IMR-90 (cell line): Measurements from ENCODE around the gene COL25A1. TPM values are rescaled to one million over a fixed set of nuclear protein-coding genes. Genes with fewer than 3 reads are reported as not detected.

Experiments
- ATAC-seq: fragments of 200-7000 bp; cut with Tn5 transposase; 2 replicates; pipeline ENCODE4 v1.9.1; 2020; ENCODE audit warnings: low read depth, mild to moderate bottlenecking, moderate library complexity
- BruUV-seq: library from RNA; stranded (reverse); fragments of 400-500 nt; replicated peaks from 2 replicates; lab custom pipeline; 2021; lab: Mats Ljungman, UMichigan
- CTCF ChIA-PET: fragments of 300-600 bp; formaldehyde crosslinking; extraction: SDS; loops from one replicate; lab custom pipeline; 2021; ENCODE audit warnings: antibody characterized with exemption; lab: Yijun Ruan, JAX
- POLR2A ChIA-PET: fragments of 300-600 bp; sonication (Branson Sonifier 250); formaldehyde crosslinking; loops from one replicate; lab custom pipeline; 2022; ENCODE audit warnings: antibody characterized with exemption; ENCODE audit not compliant: unreplicated experiment; lab: Charles Lee
- DNase-seq: peaks from one replicate; pipeline ENCODE4 v3.0.0; 2013
- H2AFZ ChIP-seq: replicated peaks from 2 replicates; pipeline ENCODE3; 2013; ENCODE audit warnings: low read length, mild to moderate bottlenecking; ENCODE audit not compliant: poor library complexity
- H2AK5ac ChIP-seq: 2 replicates; pipeline ENCODE4 v1.6.1; 2013; ENCODE audit warnings: low read depth, low read length, inconsistent platforms
- H2AK9ac ChIP-seq: replicated peaks from 2 replicates; pipeline ENCODE3; 2013; ENCODE audit warnings: mild to moderate bottlenecking, low read depth, low read length, moderate library complexity; ENCODE audit not compliant: poor library complexity
- H2BK120ac ChIP-seq: 2 replicates; pipeline ENCODE4 v1.6.1; 2013; ENCODE audit warnings: low read depth, low read length, inconsistent platforms
- H2BK15ac ChIP-seq: 3 replicates; pipeline ENCODE4 v1.6.1; 2013; ENCODE audit warnings: low read depth, low read length, inconsistent platforms
- H2BK20ac ChIP-seq: 2 replicates; pipeline ENCODE4 v1.6.1; 2013; ENCODE audit warnings: low read depth, mild to moderate bottlenecking, inconsistent platforms, low read length, moderate library complexity
- H2BK5ac ChIP-seq: 2 replicates; pipeline ENCODE4 v1.6.1; 2013; ENCODE audit warnings: mild to moderate bottlenecking, low read depth, low read length, inconsistent platforms; ENCODE audit not compliant: poor library complexity, severe bottlenecking
- H3K14ac ChIP-seq: replicated peaks from 2 replicates; pipeline ENCODE4 v1.6.1; 2013; ENCODE audit warnings: low read depth, low read length, inconsistent platforms
- H3K18ac ChIP-seq: 2 replicates; pipeline ENCODE4 v1.6.1; 2013; ENCODE audit warnings: low read depth, low read length, control low read depth
- H3K23ac ChIP-seq: 2 replicates; pipeline ENCODE4 v1.6.1; 2013; ENCODE audit warnings: low read depth, low read length, inconsistent platforms
- H3K27ac ChIP-seq: 2 replicates; pipeline ENCODE4 v1.5.1; 2013; ENCODE audit warnings: mild to moderate bottlenecking, control low read depth, low read length; ENCODE audit not compliant: insufficient read depth
- H3K27me3 ChIP-seq: 2 replicates; pipeline ENCODE4 v1.6.1; 2013; ENCODE audit warnings: low read length; ENCODE audit not compliant: control insufficient read depth, insufficient read depth
- H3K36me3 ChIP-seq: 2 replicates; pipeline ENCODE4 v1.6.1; 2013; ENCODE audit warnings: low read length, mixed read lengths; ENCODE audit not compliant: control insufficient read depth, insufficient read depth
- H3K4ac ChIP-seq: 2 replicates; pipeline ENCODE4 v1.6.1; 2013; ENCODE audit warnings: low read depth, low read length, inconsistent platforms
- H3K4me1 ChIP-seq: 2 replicates; pipeline ENCODE4 v1.6.1; 2013; ENCODE audit warnings: low read length, mixed read lengths; ENCODE audit not compliant: control insufficient read depth, insufficient read depth
- H3K4me2 ChIP-seq: 2 replicates; pipeline ENCODE4 v1.6.1; 2013; ENCODE audit warnings: low read depth, mild to moderate bottlenecking, control low read depth, low read length, moderate library complexity
- H3K4me3 ChIP-seq: 2 replicates; pipeline ENCODE4 v1.5.1; 2013; ENCODE audit warnings: low read depth, mild to moderate bottlenecking, control low read depth, low read length, moderate library complexity; ENCODE audit not compliant: insufficient read depth
- H3K56ac ChIP-seq: 2 replicates; pipeline ENCODE4 v1.6.1; 2013; ENCODE audit warnings: low read length, inconsistent platforms; ENCODE audit not compliant: insufficient read depth; ENCODE audit errors: extremely low read depth
- H3K79me1 ChIP-seq, 2 experiments: 2 replicates each; pipeline ENCODE4 v1.6.1; 2013; ENCODE audit warnings: low read length in 2 of 2, inconsistent platforms in 1 of 2, low read depth in 1 of 2
- H3K9ac ChIP-seq: 2 replicates; pipeline ENCODE4 v1.6.1; 2013; ENCODE audit warnings: low read depth, low read length, control low read depth
- H3K9me1 ChIP-seq: 2 replicates; pipeline ENCODE4 v1.6.1; 2013; ENCODE audit warnings: low read length, inconsistent platforms; ENCODE audit not compliant: insufficient read depth
- H3K9me3 ChIP-seq: 2 replicates; pipeline ENCODE4 v1.6.1; 2013; ENCODE audit warnings: low read length; ENCODE audit not compliant: control insufficient read depth, insufficient read depth
- H4K20me1 ChIP-seq: 2 replicates; pipeline ENCODE4 v1.6.1; 2013; ENCODE audit warnings: low read length, inconsistent platforms; ENCODE audit not compliant: insufficient read depth
- H4K5ac ChIP-seq: 2 replicates; pipeline ENCODE4 v1.6.1; 2013; ENCODE audit warnings: mild to moderate bottlenecking, low read depth, low read length, control low read depth
- H4K8ac ChIP-seq, 2 experiments: 2 replicates each; pipeline ENCODE4 v1.6.1; 2013; ENCODE audit warnings: low read depth in 2 of 2, low read length in 2 of 2, control low read depth in 1 of 2, inconsistent platforms in 1 of 2
- H4K91ac ChIP-seq: 2 replicates; pipeline ENCODE4 v1.6.1; 2013; ENCODE audit warnings: low read depth, low read length, inconsistent platforms; ENCODE audit not compliant: insufficient read depth
- CHD1 ChIP-seq: IDR thresholded peaks from 2 replicates; pipeline ENCODE4 v1.6.1; 2012; ENCODE audit warnings: low read depth, low read length, improper control_type of control experiment
- MAZ ChIP-seq: IDR thresholded peaks from 2 replicates; pipeline ENCODE4 v1.6.1; 2012; ENCODE audit warnings: low read depth, mild to moderate bottlenecking, low read length, improper control_type of control experiment, moderate library complexity, borderline replicate concordance
- RFX5 ChIP-seq: IDR thresholded peaks from 2 replicates; pipeline ENCODE4 v1.8.0; 2012; ENCODE audit warnings: low read depth, mild to moderate bottlenecking, low read length, moderate library complexity
- WGBS, 2 experiments: methylation state at CpG; one replicate each; pipeline versions ENCODE4 v1.1.5 to v1.1.7; 2013; ENCODE audit warnings: missing lambda C conversion rate in 2 of 2; ENCODE audit not compliant: insufficient read length in 1 of 2; ENCODE audit errors: extremely low coverage in 2 of 2; 5-methylcytosine and 5-hydroxymethylcytosine counted together
- dilution Hi-C: fragments of 300-500 bp; cut with HindIII; formaldehyde crosslinking; loops from one replicate; pipeline ENCODE4 v1.14.3; 2018; ENCODE audit warnings: low sequenced_read_pairs; ENCODE audit not compliant: unreplicated experiment
- in situ Hi-C: fragments of 300-500 bp; cut with MboI; formaldehyde crosslinking; loops from 3 replicates; pipeline ENCODE4 v1.14.3; 2019; ENCODE audit warnings: low sequenced_read_pairs, inconsistent platforms, mixed read lengths
- intact Hi-C: fragments of 100-400 bp; cut with micrococcal nuclease; formaldehyde crosslinking; loops from 2 replicates; pipeline ENCODE4 v1.10.0; 2022
- polyA plus RNA-seq, 3 experiments: library from polyadenylated mRNA; depleted of rRNA; stranded (reverse); fragments of >200 nt; gene quantifications; 2 replicates each; pipeline ENCODE4 v1.2.3, GENCODE V29; 2012; ENCODE audit warnings: low replicate concordance in 1 of 3
- total RNA-seq: library from RNA; depleted of rRNA; stranded (reverse); fragments of >200 nt; gene quantifications from 2 replicates; pipeline ENCODE4 v1.2.3, GENCODE V29; 2012
- TF ChIP-seq, protein P1 (sequence below): fragments of 150-350 bp; IDR thresholded peaks from 2 replicates; pipeline ENCODE4 v1.6.1; 2017; ENCODE audit warnings: mild to moderate bottlenecking, antibody characterized with exemption, low read length, low read depth

COL25A1 gene
- total and polyA plus RNA-seq, 2 of the 4 experiments (the other 2 are of a cell fraction), result under 0.01 to 0.05 TPM

DNA sequence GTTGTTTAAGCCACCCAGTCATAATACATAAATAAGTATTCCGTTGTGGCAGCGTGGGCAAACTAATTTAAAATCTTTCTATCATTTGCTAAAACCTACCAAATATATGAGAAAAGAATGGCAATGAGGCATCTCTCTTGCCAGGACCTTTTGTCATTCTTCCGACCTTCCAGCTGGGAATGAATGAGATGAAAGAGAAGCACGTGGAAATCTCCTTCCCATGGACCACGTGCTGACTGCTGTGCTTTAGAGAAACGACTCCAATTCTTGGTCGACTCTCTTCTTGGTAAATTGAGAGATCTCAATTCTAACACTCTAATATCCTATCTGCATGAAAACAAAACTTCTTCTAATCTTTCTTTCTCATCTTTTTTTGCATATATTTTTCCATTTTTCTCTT, 116.5 kb downstream of the COL25A1 start:
- no peak overlapping the region for H2BK20ac ChIP-seq
- H4K20me1 ChIP-seq, result no peaks in the 10 kb centered on the region
- H3K9me3 ChIP-seq, result no peaks in the 10 kb centered on the region
- H3K27me3 ChIP-seq, result no peaks in the 10 kb centered on the region; the same call in 1 of the 2 replicates
- TF ChIP-seq CHD1 (no peak), RFX5 (no peak), MAZ (no peak)
- TF ChIP-seq, protein P1, sequence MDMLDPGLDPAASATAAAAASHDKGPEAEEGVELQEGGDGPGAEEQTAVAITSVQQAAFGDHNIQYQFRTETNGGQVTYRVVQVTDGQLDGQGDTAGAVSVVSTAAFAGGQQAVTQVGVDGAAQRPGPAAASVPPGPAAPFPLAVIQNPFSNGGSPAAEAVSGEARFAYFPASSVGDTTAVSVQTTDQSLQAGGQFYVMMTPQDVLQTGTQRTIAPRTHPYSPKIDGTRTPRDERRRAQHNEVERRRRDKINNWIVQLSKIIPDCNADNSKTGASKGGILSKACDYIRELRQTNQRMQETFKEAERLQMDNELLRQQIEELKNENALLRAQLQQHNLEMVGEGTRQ, result no peak
- H3K14ac ChIP-seq, result no peak overlapping the region
- no peak overlapping the region for H4K8ac ChIP-seq
- H3K36me3 ChIP-seq, result no peaks in the 10 kb centered on the region
- no peak overlapping the region for H2BK5ac ChIP-seq
- H4K91ac ChIP-seq, result no peak overlapping the region
- ChIA-PET POLR2A (no interaction called here), CTCF (no interaction called here)
- H3K18ac ChIP-seq, result no peak overlapping the region
- H3K27ac ChIP-seq, result no peak overlapping the region
- no peak overlapping the region for H3K4me3 ChIP-seq
- H2AK9ac ChIP-seq, result no peak overlapping the region
- no peaks in the 10 kb centered on the region for H3K79me1 ChIP-seq
- no peak overlapping the region for H2AK5ac ChIP-seq
- intact Hi-C loops (no loop called here), dilution Hi-C loops (no loop called here), in situ Hi-C loops (no loop called here)
- H2BK120ac ChIP-seq, result no peak overlapping the region
- no peak overlapping the region for H3K4me2 ChIP-seq
- H3K9me1 ChIP-seq, result no peaks in the 10 kb centered on the region
- no peak overlapping the region for H3K4ac ChIP-seq
- BruUV-seq, result no TSS peak
- H4K5ac ChIP-seq, result no peak overlapping the region
- H3K23ac ChIP-seq, result no peak overlapping the region
- H2AFZ ChIP-seq, result no peak overlapping the region
- H3K4me1 ChIP-seq, result no peaks in the 10 kb centered on the region
- no peak overlapping the region for H2BK15ac ChIP-seq
- DNase-seq (no peak), ATAC-seq (no peak)
- H3K9ac ChIP-seq, result no peak overlapping the region
- no CpG with 5 or more reads among the region's 7 CpGs for WGBS, 2 experiments
- H3K56ac ChIP-seq, result no peak overlapping the region
